Osteocyte (in vitro differentiated cells): ENCODE measurements around the gene TRMT112. TPM values are rescaled to one million over a fixed set of nuclear protein-coding genes. Genes with fewer than 3 reads are reported as not detected.

Source experiments
- DNase-seq: peaks from one replicate; pipeline ENCODE4 v3.0.0; 2021; ENCODE audit warnings: mixed read lengths; ENCODE audit not compliant: unreplicated experiment; ENCODE audit errors: extremely low spot score
- H3K27ac Mint-ChIP-seq: one replicate; pipeline ENCODE4 v1.8.0; 2021; ENCODE audit warnings: mild to moderate bottlenecking, mixed read lengths; ENCODE audit not compliant: unreplicated experiment
- H3K27me3 Mint-ChIP-seq: one replicate; pipeline ENCODE4 v1.8.0; 2021; ENCODE audit warnings: mixed read lengths; ENCODE audit not compliant: unreplicated experiment
- H3K36me3 Mint-ChIP-seq: one replicate; pipeline ENCODE4 v1.8.0; 2021; ENCODE audit warnings: mixed read lengths; ENCODE audit not compliant: unreplicated experiment
- H3K4me1 Mint-ChIP-seq: one replicate; pipeline ENCODE4 v1.8.0; 2021; ENCODE audit warnings: mixed read lengths; ENCODE audit not compliant: unreplicated experiment
- H3K4me3 Mint-ChIP-seq: one replicate; pipeline ENCODE4 v1.8.0; 2021; ENCODE audit warnings: mild to moderate bottlenecking, moderate library complexity, mixed read lengths; ENCODE audit not compliant: unreplicated experiment
- H3K9me3 Mint-ChIP-seq: one replicate; pipeline ENCODE4 v1.8.0; 2021; ENCODE audit warnings: mixed read lengths; ENCODE audit not compliant: unreplicated experiment
- total RNA-seq: library from RNA; stranded (reverse); gene quantifications from 2 replicates; pipeline ENCODE4 v1.2.1, GENCODE V29; 2021
- TF ChIP-seq, protein P1 (sequence below): fragments of 200-600 bp; sonication (generic); IDR thresholded peaks from 2 replicates; pipeline ENCODE4 v1.5.0; 2021; ENCODE audit warnings: antibody characterized with exemption, mild to moderate bottlenecking, moderate library complexity

The TRMT112 gene
- total RNA-seq, 1 donor from 2014 or later: 159 TPM

DNA sequence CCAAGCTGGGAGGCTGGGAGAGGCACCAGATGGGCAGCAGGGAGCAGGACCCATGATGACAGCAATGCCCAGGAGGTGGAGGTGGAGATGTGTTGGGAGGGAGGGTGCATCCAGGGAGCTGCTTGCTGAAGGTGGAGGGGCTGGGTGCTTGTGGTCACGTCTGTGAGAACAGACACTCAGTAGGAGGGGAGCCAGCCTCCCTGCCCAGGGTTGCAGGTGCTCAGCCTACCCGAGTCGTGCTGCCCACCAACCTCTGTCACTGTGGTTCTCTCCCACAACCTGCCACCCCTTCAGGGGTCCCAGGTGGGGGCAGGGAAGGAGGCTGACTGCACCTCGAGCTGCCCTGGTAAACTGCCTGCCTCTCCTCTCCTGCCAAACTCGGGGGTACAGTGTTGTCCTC, 6.0 kb upstream of the TRMT112 start:
- peaks cover 17% of the 10 kb centered on the region for H3K36me3 Mint-ChIP-seq
- H3K4me1 Mint-ChIP-seq: peaks cover 26% of the 10 kb centered on the region
- no peak overlapping the region for H3K4me3 Mint-ChIP-seq
- H3K9me3 Mint-ChIP-seq: no peaks in the 10 kb centered on the region
- no peak overlapping the region for H3K27ac Mint-ChIP-seq
- no peak for DNase-seq
- TF ChIP-seq, protein P1, sequence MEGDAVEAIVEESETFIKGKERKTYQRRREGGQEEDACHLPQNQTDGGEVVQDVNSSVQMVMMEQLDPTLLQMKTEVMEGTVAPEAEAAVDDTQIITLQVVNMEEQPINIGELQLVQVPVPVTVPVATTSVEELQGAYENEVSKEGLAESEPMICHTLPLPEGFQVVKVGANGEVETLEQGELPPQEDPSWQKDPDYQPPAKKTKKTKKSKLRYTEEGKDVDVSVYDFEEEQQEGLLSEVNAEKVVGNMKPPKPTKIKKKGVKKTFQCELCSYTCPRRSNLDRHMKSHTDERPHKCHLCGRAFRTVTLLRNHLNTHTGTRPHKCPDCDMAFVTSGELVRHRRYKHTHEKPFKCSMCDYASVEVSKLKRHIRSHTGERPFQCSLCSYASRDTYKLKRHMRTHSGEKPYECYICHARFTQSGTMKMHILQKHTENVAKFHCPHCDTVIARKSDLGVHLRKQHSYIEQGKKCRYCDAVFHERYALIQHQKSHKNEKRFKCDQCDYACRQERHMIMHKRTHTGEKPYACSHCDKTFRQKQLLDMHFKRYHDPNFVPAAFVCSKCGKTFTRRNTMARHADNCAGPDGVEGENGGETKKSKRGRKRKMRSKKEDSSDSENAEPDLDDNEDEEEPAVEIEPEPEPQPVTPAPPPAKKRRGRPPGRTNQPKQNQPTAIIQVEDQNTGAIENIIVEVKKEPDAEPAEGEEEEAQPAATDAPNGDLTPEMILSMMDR: no peak
- H3K27me3 Mint-ChIP-seq: peaks cover 2% of the 10 kb centered on the region

DNA sequence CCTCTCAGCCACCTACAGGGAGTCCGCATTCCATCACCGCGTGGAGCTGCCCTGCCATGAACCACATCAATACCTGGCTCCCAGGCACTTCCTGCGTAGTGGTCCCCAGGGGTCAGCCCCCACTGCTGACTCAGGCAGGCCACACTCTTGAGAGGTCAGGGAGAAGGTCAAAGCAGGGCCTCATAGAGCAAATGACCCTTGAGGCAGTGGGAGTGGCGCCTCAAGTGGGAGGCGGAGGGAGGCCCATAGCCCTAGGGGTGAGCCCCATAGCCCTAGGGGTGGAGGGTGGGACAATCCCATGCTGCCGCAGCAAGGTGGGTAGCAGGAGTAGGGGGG, 5.5 kb upstream of the TRMT112 start:
- Mint-ChIP-seq H3K4me3 (no peak overlapping the region), H3K27me3 (peaks cover 1% of the 10 kb centered on the region), H3K4me1 (peaks cover 26% of the 10 kb centered on the region), H3K27ac (no peak overlapping the region), H3K9me3 (no peaks in the 10 kb centered on the region), H3K36me3 (peaks cover 17% of the 10 kb centered on the region)
- no peak for DNase-seq
- TF ChIP-seq, protein P1: no peak

DNA sequence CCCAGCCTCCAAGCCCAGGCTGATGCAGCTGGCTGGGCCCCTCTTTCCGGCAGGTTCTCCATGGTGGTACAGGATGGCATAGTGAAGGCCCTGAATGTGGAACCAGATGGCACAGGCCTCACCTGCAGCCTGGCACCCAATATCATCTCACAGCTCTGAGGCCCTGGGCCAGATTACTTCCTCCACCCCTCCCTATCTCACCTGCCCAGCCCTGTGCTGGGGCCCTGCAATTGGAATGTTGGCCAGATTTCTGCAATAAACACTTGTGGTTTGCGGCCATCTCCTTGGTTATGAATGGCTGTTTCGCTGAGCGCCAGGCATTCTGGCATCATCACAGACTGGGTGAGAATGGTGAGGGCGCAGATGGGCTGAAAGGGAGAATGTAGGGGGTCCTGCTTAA, 4.2 kb upstream of the TRMT112 start:
- H3K9me3 Mint-ChIP-seq: no peaks in the 10 kb centered on the region
- H3K36me3 Mint-ChIP-seq: peaks cover 17% of the 10 kb centered on the region
- H3K4me1 Mint-ChIP-seq: peaks cover 35% of the 10 kb centered on the region
- no peaks in the 10 kb centered on the region for H3K27me3 Mint-ChIP-seq
- no peak overlapping the region for H3K4me3 Mint-ChIP-seq
- no peak for DNase-seq
- H3K27ac Mint-ChIP-seq: no peak overlapping the region
- TF ChIP-seq, protein P1: no peak

DNA sequence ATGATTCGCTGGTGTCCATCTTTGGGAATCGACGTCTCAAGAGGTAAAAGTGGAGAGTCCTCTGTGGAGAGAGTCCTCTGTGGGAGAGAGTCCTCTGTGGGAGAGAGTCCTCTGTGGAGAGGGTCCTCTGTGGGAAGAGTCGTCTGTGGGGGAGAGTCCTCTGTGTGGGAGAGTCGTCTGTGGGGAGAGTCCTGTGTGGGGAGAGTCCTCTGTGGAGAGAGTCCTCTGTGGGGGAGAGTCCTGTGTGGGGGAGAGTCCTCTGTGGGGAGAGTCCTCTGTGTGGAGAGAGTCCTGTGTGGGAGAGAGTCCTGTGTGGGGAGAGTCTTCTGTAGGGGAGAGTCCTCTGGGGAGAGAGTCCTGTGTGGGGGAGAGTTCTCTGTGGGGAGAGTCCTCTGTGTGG, 3.7 kb upstream of the TRMT112 start:
- Mint-ChIP-seq H3K9me3 (no peaks in the 10 kb centered on the region), H3K27me3 (no peaks in the 10 kb centered on the region), H3K4me3 (peak overlapping the region; percentile 1), H3K4me1 (peaks cover 39% of the 10 kb centered on the region), H3K36me3 (peaks cover 17% of the 10 kb centered on the region), H3K27ac (no peak overlapping the region)
- no peak for DNase-seq
- TF ChIP-seq, protein P1: no peak

DNA sequence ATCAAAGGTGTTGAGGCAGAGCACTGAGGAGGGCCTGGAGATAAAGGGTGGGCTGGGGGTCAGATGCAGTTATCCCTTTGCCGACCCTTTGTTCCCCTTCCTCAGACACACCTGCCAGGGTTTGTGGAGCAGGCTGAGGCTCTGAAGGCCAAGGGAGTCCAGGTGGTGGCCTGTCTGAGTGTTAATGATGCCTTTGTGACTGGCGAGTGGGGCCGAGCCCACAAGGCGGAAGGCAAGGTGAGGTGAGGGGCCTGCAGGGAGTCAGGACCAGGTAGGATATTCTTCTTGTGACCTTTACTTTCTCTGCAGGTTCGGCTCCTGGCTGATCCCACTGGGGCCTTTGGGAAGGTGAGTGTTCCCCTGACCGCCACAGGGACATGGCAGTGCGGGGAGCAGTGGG, 3.2 kb upstream of the TRMT112 start:
- no peaks in the 10 kb centered on the region for H3K27me3 Mint-ChIP-seq
- H3K9me3 Mint-ChIP-seq: no peaks in the 10 kb centered on the region
- TF ChIP-seq, protein P1: no peak
- no peak for DNase-seq
- peaks cover 17% of the 10 kb centered on the region for H3K36me3 Mint-ChIP-seq
- peak overlapping the region; percentile 32 for H3K4me3 Mint-ChIP-seq
- peaks cover 39% of the 10 kb centered on the region for H3K4me1 Mint-ChIP-seq
- peak overlapping the region; percentile 15 for H3K27ac Mint-ChIP-seq
